WTC11 (cell line): ENCODE data around the gene MTCL1. TPM values are rescaled to one million over a fixed set of nuclear protein-coding genes. Genes with fewer than 3 reads are reported as not detected.

ENCODE experiments used
- ATAC-seq: fragments of 200-7000 bp; cut with Tn5 transposase; 2 replicates; pipeline ENCODE4 v1.10.0; 2021; ENCODE audit warnings: mild to moderate bottlenecking, moderate library complexity
- CTCF ChIA-PET: fragments of 300-600 bp; sonication (Branson Sonifier 250); formaldehyde crosslinking; loops from one replicate; lab custom pipeline; 2021; ENCODE audit warnings: antibody characterized with exemption; lab: Charles Lee
- POLR2A ChIA-PET: fragments of 350-600 bp; sonication (Branson Sonifier 250); formaldehyde crosslinking; loops from one replicate; lab custom pipeline; 2021; ENCODE audit warnings: antibody characterized with exemption; lab: Charles Lee
- DNase-seq: peaks from one replicate; pipeline ENCODE4 v3.0.0; 2021; ENCODE audit warnings: low spot score
- H3K27ac Mint-ChIP-seq: 2 replicates; pipeline ENCODE4 v1.8.0; 2021; ENCODE audit warnings: mixed read lengths
- H3K27me3 Mint-ChIP-seq: 2 replicates; pipeline ENCODE4 v1.8.0; 2021; ENCODE audit warnings: low read depth, mild to moderate bottlenecking, moderate library complexity, mixed read lengths
- H3K36me3 Mint-ChIP-seq: 2 replicates; pipeline ENCODE4 v1.8.0; 2021; ENCODE audit warnings: mixed read lengths
- H3K4me1 Mint-ChIP-seq: 2 replicates; pipeline ENCODE4 v1.8.0; 2022; ENCODE audit warnings: mixed read lengths
- H3K4me3 Mint-ChIP-seq: 2 replicates; pipeline ENCODE4 v1.8.0; 2021; ENCODE audit warnings: mild to moderate bottlenecking, moderate library complexity, mixed read lengths
- H3K9me3 Mint-ChIP-seq: 2 replicates; pipeline ENCODE4 v1.8.0; 2021; ENCODE audit warnings: mixed read lengths
- ATF1 ChIP-seq: sonication (generic); formaldehyde crosslinking; IDR thresholded peaks from 2 replicates; pipeline ENCODE4 v1.8.1; 2023; ENCODE audit warnings: mild to moderate bottlenecking, moderate library complexity, missing genetic modification reagents
- CREB1 ChIP-seq: sonication (generic); formaldehyde crosslinking; IDR thresholded peaks from 2 replicates; pipeline ENCODE4 v1.8.0; 2023; ENCODE audit warnings: mild to moderate bottlenecking, missing genetic modification reagents
- ELF4 ChIP-seq: sonication (generic); formaldehyde crosslinking; IDR thresholded peaks from 2 replicates; pipeline ENCODE4 v1.8.1; 2022; ENCODE audit warnings: low read depth, mild to moderate bottlenecking, moderate library complexity, missing genetic modification reagents
- GTF2I ChIP-seq: fragments of 250-450 bp; sonication (Bioruptor Pico); conservative IDR thresholded peaks from 2 replicates; pipeline ENCODE4 v1.4.0; 2021; ENCODE audit warnings: mild to moderate bottlenecking
- TCF7 ChIP-seq: sonication (generic); formaldehyde crosslinking; IDR thresholded peaks from 2 replicates; pipeline ENCODE4 v1.8.0; 2022; ENCODE audit warnings: mild to moderate bottlenecking, low read depth, missing genetic modification reagents, moderate library complexity
- TEAD1 ChIP-seq: sonication (generic); formaldehyde crosslinking; IDR thresholded peaks from 2 replicates; pipeline ENCODE4 v1.8.0; 2022; ENCODE audit warnings: mild to moderate bottlenecking, missing genetic modification reagents
- ZBTB21 ChIP-seq: sonication (generic); formaldehyde crosslinking; IDR thresholded peaks from 2 replicates; pipeline ENCODE4 v1.8.1; 2023; ENCODE audit warnings: mild to moderate bottlenecking, missing genetic modification reagents, borderline replicate concordance
- total RNA-seq: library from RNA; stranded (reverse); gene quantifications from 3 replicates; pipeline ENCODE4 v1.2.3, GENCODE V29; 2021
- TF ChIP-seq, protein P1 (sequence below): sonication (generic); formaldehyde crosslinking; IDR thresholded peaks from 2 replicates; pipeline ENCODE4 v1.8.0; 2023; ENCODE audit warnings: missing genetic modification reagents
- TF ChIP-seq, protein P2 (sequence below): sonication (generic); formaldehyde crosslinking; IDR thresholded peaks from 2 replicates; pipeline ENCODE4 v1.8.1; 2023; ENCODE audit warnings: mild to moderate bottlenecking, moderate library complexity, missing genetic modification reagents
- TF ChIP-seq, protein P3 (sequence below): sonication (generic); formaldehyde crosslinking; IDR thresholded peaks from 2 replicates; pipeline ENCODE4 v1.8.0; 2022; ENCODE audit warnings: mild to moderate bottlenecking, missing genetic modification reagents
- TF ChIP-seq, protein P4 (sequence below): fragments of 250-450 bp; sonication (Bioruptor Pico); IDR thresholded peaks from 2 replicates; pipeline ENCODE4 v1.8.0; 2021; ENCODE audit warnings: mild to moderate bottlenecking
- TF ChIP-seq, protein P5 (sequence below): sonication (generic); formaldehyde crosslinking; conservative IDR thresholded peaks from 2 replicates; pipeline ENCODE4 v1.8.1; 2023; ENCODE audit warnings: mild to moderate bottlenecking, low read depth, missing genetic modification reagents, moderate library complexity
- TF ChIP-seq, protein P6 (sequence below): sonication (generic); formaldehyde crosslinking; IDR thresholded peaks from 2 replicates; pipeline ENCODE4 v1.8.1; 2022; ENCODE audit warnings: missing genetic modification reagents, borderline replicate concordance
- TF ChIP-seq, protein P7 (sequence below): fragments of 200-600 bp; IDR thresholded peaks from 2 replicates; pipeline ENCODE4 v1.8.0; 2022; ENCODE audit warnings: antibody characterized with exemption
- TF ChIP-seq, protein P8 (sequence below): sonication (generic); formaldehyde crosslinking; IDR thresholded peaks from 2 replicates; pipeline ENCODE4 v1.8.1; 2022; ENCODE audit warnings: mild to moderate bottlenecking, missing genetic modification reagents, moderate library complexity, borderline replicate concordance
- TF ChIP-seq, protein P9 (sequence below): sonication (generic); formaldehyde crosslinking; IDR thresholded peaks from 2 replicates; pipeline ENCODE4 v1.8.0; 2023; ENCODE audit warnings: missing genetic modification reagents, mild to moderate bottlenecking, borderline replicate concordance

MTCL1 gene
- total RNA-seq, 1 experiment from 2014 or later = 64.3 TPM

DNA sequence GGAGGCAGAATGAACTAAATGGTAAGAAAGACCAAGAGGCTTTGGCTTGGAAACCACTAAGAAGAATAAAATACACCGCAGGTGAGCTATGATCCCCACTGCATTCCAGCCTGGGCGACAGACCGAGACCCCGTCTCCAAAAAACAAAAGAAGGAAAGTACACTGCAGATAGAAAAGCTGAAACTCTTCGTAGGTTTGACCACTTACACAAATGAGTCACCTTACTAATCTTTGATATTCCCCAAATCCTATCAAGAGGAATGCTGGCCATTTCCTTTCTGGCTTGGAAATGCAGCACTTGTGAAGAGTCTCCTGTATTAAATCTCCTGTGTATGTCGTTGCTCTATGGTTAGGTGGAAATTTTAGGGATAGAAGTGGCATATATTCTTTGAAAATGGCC is 108.8 kb downstream of the MTCL1 start:
- ChIA-PET CTCF (no interaction called here), POLR2A (no interaction called here)
- no peak for ATAC-seq
- no peaks in the 10 kb centered on the region for H3K4me1 Mint-ChIP-seq
- no peaks in the 10 kb centered on the region for H3K27me3 Mint-ChIP-seq
- TF ChIP-seq, protein P1, sequence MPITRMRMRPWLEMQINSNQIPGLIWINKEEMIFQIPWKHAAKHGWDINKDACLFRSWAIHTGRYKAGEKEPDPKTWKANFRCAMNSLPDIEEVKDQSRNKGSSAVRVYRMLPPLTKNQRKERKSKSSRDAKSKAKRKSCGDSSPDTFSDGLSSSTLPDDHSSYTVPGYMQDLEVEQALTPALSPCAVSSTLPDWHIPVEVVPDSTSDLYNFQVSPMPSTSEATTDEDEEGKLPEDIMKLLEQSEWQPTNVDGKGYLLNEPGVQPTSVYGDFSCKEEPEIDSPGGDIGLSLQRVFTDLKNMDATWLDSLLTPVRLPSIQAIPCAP (CRISPR knock-in tag) = no peak
- TF ChIP-seq, protein P2, sequence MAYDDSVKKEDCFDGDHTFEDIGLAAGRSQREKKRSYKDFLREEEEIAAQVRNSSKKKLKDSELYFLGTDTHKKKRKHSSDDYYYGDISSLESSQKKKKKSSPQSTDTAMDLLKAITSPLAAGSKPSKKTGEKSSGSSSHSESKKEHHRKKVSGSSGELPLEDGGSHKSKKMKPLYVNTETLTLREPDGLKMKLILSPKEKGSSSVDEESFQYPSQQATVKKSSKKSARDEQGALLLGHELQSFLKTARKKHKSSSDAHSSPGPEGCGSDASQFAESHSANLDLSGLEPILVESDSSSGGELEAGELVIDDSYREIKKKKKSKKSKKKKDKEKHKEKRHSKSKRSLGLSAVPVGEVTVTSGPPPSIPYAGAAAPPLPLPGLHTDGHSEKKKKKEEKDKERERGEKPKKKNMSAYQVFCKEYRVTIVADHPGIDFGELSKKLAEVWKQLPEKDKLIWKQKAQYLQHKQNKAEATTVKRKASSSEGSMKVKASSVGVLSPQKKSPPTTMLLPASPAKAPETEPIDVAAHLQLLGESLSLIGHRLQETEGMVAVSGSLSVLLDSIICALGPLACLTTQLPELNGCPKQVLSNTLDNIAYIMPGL (CRISPR knock-in tag) = no peak
- TF ChIP-seq, protein P3, sequence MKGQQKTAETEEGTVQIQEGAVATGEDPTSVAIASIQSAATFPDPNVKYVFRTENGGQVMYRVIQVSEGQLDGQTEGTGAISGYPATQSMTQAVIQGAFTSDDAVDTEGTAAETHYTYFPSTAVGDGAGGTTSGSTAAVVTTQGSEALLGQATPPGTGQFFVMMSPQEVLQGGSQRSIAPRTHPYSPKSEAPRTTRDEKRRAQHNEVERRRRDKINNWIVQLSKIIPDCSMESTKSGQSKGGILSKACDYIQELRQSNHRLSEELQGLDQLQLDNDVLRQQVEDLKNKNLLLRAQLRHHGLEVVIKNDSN = no peak
- TF ChIP-seq TCF7 (CRISPR knock-in tag) = no peak
- TF ChIP-seq, protein P4, sequence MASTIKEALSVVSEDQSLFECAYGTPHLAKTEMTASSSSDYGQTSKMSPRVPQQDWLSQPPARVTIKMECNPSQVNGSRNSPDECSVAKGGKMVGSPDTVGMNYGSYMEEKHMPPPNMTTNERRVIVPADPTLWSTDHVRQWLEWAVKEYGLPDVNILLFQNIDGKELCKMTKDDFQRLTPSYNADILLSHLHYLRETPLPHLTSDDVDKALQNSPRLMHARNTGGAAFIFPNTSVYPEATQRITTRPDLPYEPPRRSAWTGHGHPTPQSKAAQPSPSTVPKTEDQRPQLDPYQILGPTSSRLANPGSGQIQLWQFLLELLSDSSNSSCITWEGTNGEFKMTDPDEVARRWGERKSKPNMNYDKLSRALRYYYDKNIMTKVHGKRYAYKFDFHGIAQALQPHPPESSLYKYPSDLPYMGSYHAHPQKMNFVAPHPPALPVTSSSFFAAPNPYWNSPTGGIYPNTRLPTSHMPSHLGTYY (CRISPR knock-in tag) = no peak
- no peak for DNase-seq
- H3K36me3 Mint-ChIP-seq = peaks cover 72% of the 10 kb centered on the region
- H3K9me3 Mint-ChIP-seq = no peaks in the 10 kb centered on the region
- no peak overlapping the region for H3K4me3 Mint-ChIP-seq
- no peak overlapping the region for H3K27ac Mint-ChIP-seq

DNA sequence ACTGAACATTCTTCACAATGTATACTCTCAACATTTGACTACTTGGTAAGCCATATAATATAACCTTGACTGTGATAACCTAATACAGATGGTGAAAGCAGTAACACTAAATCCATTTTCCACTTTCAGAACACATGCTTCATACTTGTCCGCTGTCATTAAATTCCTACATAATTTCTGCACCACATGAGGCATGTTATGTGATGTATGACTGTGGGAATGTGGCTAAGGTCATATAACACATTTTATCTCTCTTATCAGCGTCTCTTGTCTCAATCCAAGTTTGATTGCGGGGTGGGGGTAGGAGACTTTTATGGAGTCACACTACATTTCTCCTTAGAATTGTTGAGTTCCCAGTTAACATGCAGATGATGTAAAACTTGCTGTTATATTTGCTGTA is 110.9 kb downstream of the MTCL1 start:
- Mint-ChIP-seq H3K4me3 (no peak overlapping the region), H3K9me3 (no peaks in the 10 kb centered on the region), H3K27me3 (no peaks in the 10 kb centered on the region), H3K4me1 (no peaks in the 10 kb centered on the region), H3K27ac (peak overlapping the region; percentile 20; the same call in 1 of the 2 replicates), H3K36me3 (peaks cover 76% of the 10 kb centered on the region)
- DNase-seq (no peak), ATAC-seq (no peak)
- ChIA-PET CTCF (no interaction called here), POLR2A (no interaction called here)
- no peak for TF ChIP-seq TEAD1 (CRISPR knock-in tag)
- no peak for TF ChIP-seq ZBTB21 (CRISPR knock-in tag)
- TF ChIP-seq, protein P5, sequence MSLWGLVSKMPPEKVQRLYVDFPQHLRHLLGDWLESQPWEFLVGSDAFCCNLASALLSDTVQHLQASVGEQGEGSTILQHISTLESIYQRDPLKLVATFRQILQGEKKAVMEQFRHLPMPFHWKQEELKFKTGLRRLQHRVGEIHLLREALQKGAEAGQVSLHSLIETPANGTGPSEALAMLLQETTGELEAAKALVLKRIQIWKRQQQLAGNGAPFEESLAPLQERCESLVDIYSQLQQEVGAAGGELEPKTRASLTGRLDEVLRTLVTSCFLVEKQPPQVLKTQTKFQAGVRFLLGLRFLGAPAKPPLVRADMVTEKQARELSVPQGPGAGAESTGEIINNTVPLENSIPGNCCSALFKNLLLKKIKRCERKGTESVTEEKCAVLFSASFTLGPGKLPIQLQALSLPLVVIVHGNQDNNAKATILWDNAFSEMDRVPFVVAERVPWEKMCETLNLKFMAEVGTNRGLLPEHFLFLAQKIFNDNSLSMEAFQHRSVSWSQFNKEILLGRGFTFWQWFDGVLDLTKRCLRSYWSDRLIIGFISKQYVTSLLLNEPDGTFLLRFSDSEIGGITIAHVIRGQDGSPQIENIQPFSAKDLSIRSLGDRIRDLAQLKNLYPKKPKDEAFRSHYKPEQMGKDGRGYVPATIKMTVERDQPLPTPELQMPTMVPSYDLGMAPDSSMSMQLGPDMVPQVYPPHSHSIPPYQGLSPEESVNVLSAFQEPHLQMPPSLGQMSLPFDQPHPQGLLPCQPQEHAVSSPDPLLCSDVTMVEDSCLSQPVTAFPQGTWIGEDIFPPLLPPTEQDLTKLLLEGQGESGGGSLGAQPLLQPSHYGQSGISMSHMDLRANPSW (CRISPR knock-in tag) = no peak
- TF ChIP-seq, protein P6, sequence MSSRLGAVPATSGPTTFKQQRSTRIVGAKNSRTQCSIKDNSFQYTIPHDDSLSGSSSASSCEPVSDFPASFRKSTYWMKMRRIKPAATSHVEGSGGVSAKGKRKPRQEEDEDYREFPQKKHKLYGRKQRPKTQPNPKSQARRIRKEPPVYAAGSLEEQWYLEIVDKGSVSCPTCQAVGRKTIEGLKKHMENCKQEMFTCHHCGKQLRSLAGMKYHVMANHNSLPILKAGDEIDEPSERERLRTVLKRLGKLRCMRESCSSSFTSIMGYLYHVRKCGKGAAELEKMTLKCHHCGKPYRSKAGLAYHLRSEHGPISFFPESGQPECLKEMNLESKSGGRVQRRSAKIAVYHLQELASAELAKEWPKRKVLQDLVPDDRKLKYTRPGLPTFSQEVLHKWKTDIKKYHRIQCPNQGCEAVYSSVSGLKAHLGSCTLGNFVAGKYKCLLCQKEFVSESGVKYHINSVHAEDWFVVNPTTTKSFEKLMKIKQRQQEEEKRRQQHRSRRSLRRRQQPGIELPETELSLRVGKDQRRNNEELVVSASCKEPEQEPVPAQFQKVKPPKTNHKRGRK (CRISPR knock-in tag) = no peak
- TF ChIP-seq GTF2I = no peak
- TF ChIP-seq, protein P3 = no peak
- no peak for TF ChIP-seq CREB1 (CRISPR knock-in tag)
- TF ChIP-seq ATF1 (CRISPR knock-in tag) = no peak
- TF ChIP-seq, protein P7, sequence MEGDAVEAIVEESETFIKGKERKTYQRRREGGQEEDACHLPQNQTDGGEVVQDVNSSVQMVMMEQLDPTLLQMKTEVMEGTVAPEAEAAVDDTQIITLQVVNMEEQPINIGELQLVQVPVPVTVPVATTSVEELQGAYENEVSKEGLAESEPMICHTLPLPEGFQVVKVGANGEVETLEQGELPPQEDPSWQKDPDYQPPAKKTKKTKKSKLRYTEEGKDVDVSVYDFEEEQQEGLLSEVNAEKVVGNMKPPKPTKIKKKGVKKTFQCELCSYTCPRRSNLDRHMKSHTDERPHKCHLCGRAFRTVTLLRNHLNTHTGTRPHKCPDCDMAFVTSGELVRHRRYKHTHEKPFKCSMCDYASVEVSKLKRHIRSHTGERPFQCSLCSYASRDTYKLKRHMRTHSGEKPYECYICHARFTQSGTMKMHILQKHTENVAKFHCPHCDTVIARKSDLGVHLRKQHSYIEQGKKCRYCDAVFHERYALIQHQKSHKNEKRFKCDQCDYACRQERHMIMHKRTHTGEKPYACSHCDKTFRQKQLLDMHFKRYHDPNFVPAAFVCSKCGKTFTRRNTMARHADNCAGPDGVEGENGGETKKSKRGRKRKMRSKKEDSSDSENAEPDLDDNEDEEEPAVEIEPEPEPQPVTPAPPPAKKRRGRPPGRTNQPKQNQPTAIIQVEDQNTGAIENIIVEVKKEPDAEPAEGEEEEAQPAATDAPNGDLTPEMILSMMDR = no peak
- TF ChIP-seq, protein P8, sequence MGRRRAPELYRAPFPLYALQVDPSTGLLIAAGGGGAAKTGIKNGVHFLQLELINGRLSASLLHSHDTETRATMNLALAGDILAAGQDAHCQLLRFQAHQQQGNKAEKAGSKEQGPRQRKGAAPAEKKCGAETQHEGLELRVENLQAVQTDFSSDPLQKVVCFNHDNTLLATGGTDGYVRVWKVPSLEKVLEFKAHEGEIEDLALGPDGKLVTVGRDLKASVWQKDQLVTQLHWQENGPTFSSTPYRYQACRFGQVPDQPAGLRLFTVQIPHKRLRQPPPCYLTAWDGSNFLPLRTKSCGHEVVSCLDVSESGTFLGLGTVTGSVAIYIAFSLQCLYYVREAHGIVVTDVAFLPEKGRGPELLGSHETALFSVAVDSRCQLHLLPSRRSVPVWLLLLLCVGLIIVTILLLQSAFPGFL (CRISPR knock-in tag) = no peak
- TF ChIP-seq, protein P9, sequence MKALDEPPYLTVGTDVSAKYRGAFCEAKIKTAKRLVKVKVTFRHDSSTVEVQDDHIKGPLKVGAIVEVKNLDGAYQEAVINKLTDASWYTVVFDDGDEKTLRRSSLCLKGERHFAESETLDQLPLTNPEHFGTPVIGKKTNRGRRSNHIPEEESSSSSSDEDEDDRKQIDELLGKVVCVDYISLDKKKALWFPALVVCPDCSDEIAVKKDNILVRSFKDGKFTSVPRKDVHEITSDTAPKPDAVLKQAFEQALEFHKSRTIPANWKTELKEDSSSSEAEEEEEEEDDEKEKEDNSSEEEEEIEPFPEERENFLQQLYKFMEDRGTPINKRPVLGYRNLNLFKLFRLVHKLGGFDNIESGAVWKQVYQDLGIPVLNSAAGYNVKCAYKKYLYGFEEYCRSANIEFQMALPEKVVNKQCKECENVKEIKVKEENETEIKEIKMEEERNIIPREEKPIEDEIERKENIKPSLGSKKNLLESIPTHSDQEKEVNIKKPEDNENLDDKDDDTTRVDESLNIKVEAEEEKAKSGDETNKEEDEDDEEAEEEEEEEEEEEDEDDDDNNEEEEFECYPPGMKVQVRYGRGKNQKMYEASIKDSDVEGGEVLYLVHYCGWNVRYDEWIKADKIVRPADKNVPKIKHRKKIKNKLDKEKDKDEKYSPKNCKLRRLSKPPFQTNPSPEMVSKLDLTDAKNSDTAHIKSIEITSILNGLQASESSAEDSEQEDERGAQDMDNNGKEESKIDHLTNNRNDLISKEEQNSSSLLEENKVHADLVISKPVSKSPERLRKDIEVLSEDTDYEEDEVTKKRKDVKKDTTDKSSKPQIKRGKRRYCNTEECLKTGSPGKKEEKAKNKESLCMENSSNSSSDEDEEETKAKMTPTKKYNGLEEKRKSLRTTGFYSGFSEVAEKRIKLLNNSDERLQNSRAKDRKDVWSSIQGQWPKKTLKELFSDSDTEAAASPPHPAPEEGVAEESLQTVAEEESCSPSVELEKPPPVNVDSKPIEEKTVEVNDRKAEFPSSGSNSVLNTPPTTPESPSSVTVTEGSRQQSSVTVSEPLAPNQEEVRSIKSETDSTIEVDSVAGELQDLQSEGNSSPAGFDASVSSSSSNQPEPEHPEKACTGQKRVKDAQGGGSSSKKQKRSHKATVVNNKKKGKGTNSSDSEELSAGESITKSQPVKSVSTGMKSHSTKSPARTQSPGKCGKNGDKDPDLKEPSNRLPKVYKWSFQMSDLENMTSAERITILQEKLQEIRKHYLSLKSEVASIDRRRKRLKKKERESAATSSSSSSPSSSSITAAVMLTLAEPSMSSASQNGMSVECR = no peak
- no peak for TF ChIP-seq ELF4 (CRISPR knock-in tag)
